ENCODE data around the gene ECSIT. TPM values are rescaled to one million over a fixed set of nuclear protein-coding genes. Genes with fewer than 3 reads are reported as not detected.

ECSIT gene
- total and polyA plus RNA-seq, 2 experiments from 2014 or later = 36.6 to 66.5 TPM

- TF ChIP-seq REST (IDR thresholded peaks at IDR 0.05; ENCODE audit: unreplicated experiment) (no peak), EZH2 (IDR thresholded peaks at IDR 0.05; ENCODE audit: low read depth, unreplicated experiment) (no peak), STAT1 (IDR thresholded peaks at IDR 0.05; ENCODE audit: unreplicated experiment) (no peak), ZNF462 (CRISPR knock-in tag; IDR thresholded peaks at IDR 0.05) (no peak), EZH2phosphoT487 (IDR thresholded peaks at IDR 0.05; ENCODE audit: unreplicated experiment) (no peak), CREB1 (CRISPR knock-in tag; IDR thresholded peaks at IDR 0.05; ENCODE audit: low read depth) (no peak), CTCF (conservative IDR thresholded peaks at IDR 0.05; ENCODE audit: low read depth in 2 of 2) (no peak)
- no peaks in the 10 kb centered on the region; the same call in 2 of the 3 replicates for H3K4me1 Mint-ChIP-seq
- H3K36me3 Mint-ChIP-seq (ENCODE audit: low read depth) = no peaks in the 10 kb centered on the region
- peaks cover 3% of the 10 kb centered on the region for H3K79me2 ChIP-seq (replicated peaks; ENCODE audit: insufficient read depth)
- H3K4me3 ChIP-seq = no peak overlapping the region
- H3K4me2 ChIP-seq = no peak overlapping the region
- H4K20me1 ChIP-seq (replicated peaks; ENCODE audit: insufficient read depth) = peaks cover 2% of the 10 kb centered on the region; the same call in 1 of the 2 replicates
- no peak overlapping the region for H2AFZ ChIP-seq
- no peaks in the 10 kb centered on the region for H3K9me2 ChIP-seq (ENCODE audit: insufficient read depth)
- H3K27me3 Mint-ChIP-seq (ENCODE audit: insufficient read depth, low read depth, poor library complexity) = peaks cover 7% of the 10 kb centered on the region
- no peaks in the 10 kb centered on the region for H3F3A ChIP-seq (replicated peaks; ENCODE audit: low read depth)
- no peak overlapping the region for H3K27ac Mint-ChIP-seq
- H3K27ac ChIP-seq (ENCODE audit: low read depth) = no peak overlapping the region
- no peaks in the 10 kb centered on the region for H3K36me3 ChIP-seq (ENCODE audit: insufficient read depth)
- H3K4me1 ChIP-seq (ENCODE audit: insufficient read depth) = no peaks in the 10 kb centered on the region
- no peak overlapping the region for H3K4me3 Mint-ChIP-seq
- ATAC-seq (no peak), DNase-seq (ENCODE audit: low spot score) (no peak)
- H3K27me3 ChIP-seq (ENCODE audit: insufficient read depth) = no peaks in the 10 kb centered on the region
- no peaks in the 10 kb centered on the region for H3K9me3 Mint-ChIP-seq
Observed at GRCh38 chr19:11563532-11563931, 34.6 kb upstream of the ECSIT start.

Data from GM23338 (cell line).